Duodenal mucosa (tissue), 2 donors: ENCODE measurements around the gene CPZ.
"Not testable (repeated sequence)": the region's sequence is repeated elsewhere in the genome, so short reads cannot be mapped to it uniquely, and the experiment has no call there.

ENCODE experiments used
- H3K27ac ChIP-seq: one replicate; pipeline ENCODE4 v1.7.0; 2013; ENCODE audit warnings: low read depth, low read length
- H3K27me3 ChIP-seq, 2 donors: one replicate each; pipeline ENCODE4 v1.7.0; 2013; ENCODE audit warnings: low read length in 2 of 2, control low read depth in 1 of 2; ENCODE audit not compliant: insufficient read depth in 2 of 2, control insufficient read depth in 1 of 2
- H3K36me3 ChIP-seq, 2 donors: one replicate each; pipeline ENCODE4 v1.7.0; 2013; ENCODE audit warnings: low read length in 2 of 2, control low read depth in 1 of 2; ENCODE audit not compliant: insufficient read depth in 2 of 2, control insufficient read depth in 1 of 2
- H3K4me1 ChIP-seq, 2 donors: one replicate each; pipeline ENCODE4 v1.7.0; 2013; ENCODE audit warnings: low read length in 2 of 2, control low read depth in 1 of 2; ENCODE audit not compliant: insufficient read depth in 2 of 2, control insufficient read depth in 1 of 2
- H3K4me3 ChIP-seq, 2 donors: one replicate each; pipeline ENCODE4 v1.7.0; 2013; ENCODE audit warnings: low read length in 2 of 2, low read depth in 1 of 2
- H3K9ac ChIP-seq, 2 donors: one replicate each; pipeline ENCODE4 v1.7.0; 2013; ENCODE audit warnings: low read length in 2 of 2, low read depth in 1 of 2
- H3K9me3 ChIP-seq, 2 donors: one replicate each; pipeline ENCODE4 v1.7.0; 2013; ENCODE audit warnings: low read length in 2 of 2, control low read depth in 1 of 2; ENCODE audit not compliant: control insufficient read depth in 1 of 2

The CPZ gene

GRCh38 chr4:8571702-8572685 is 20.6 kb upstream of the CPZ start:
- no peak overlapping the region for H3K9ac ChIP-seq
- H3K27ac ChIP-seq, result no peak overlapping the region
- no peak overlapping the region for H3K4me3 ChIP-seq
- no peaks in the 10 kb centered on the region for H3K36me3 ChIP-seq
- H3K9me3 ChIP-seq, result no peaks in the 10 kb centered on the region
- no peaks in the 10 kb centered on the region for H3K27me3 ChIP-seq
- H3K4me1 ChIP-seq, result peaks cover 0 to 4% of the 10 kb centered on the region in 2 donors

- Histone ChIP-seq H3K27me3 (no peaks in the 10 kb centered on the region), H3K27ac (no peak overlapping the region), H3K4me1 (peaks cover 0 to 4% of the 10 kb centered on the region in 2 donors), H3K36me3 (no peaks in the 10 kb centered on the region), H3K9me3 (no peaks in the 10 kb centered on the region), H3K9ac (no peak overlapping the region), H3K4me3 (no peak overlapping the region)
These were observed 19.3 kb upstream of the CPZ start for GRCh38 chr4:8573266-8573665.

DNA sequence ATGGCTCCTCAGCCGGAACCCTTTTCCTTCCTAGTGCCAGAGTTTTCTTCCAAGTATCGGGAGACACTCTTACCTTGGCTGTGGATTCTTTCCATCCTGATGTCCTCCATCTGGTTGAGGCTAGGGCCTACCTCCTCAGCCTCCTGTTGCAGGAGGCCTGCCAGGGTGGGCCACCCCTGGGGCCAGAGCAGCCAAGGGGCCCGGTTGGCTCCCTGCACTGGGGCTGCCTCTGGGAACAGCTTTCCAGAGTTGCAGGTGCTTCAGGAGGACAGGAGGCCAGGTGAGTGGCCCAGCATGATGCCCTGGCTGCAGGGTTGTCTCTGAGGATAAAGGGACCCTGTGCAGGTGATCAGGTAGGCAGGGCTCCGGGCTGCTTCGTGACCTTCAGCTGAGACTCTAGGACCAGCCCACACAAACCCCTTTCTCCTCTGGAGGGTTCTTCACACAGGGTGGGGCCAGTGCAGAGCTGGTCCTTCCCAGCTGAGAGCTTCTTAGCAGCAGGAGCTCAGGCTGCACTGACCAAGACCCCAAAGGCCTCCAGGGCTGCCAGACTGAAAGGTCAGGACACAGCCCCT is 17.7 kb upstream of the CPZ start:
- H3K27ac ChIP-seq, result no peak overlapping the region
- peaks cover 0 to 7% of the 10 kb centered on the region in 2 donors for H3K27me3 ChIP-seq
- no peaks in the 10 kb centered on the region for H3K9me3 ChIP-seq
- H3K4me1 ChIP-seq, result peaks cover 0 to 4% of the 10 kb centered on the region in 2 donors
- H3K4me3 ChIP-seq, result no peak overlapping the region
- H3K9ac ChIP-seq, result no peak overlapping the region
- H3K36me3 ChIP-seq, result no peaks in the 10 kb centered on the region

GRCh38 chr4:8575457-8575856 is 17.1 kb upstream of the CPZ start:
- H3K36me3 ChIP-seq, result no peaks in the 10 kb centered on the region
- no peak overlapping the region for H3K4me3 ChIP-seq

GRCh38 chr4:8576591-8576990 is 16.0 kb upstream of the CPZ start:
- not testable (repeated sequence) for H3K9ac ChIP-seq, H3K9me3 ChIP-seq, H3K27ac ChIP-seq, H3K36me3 ChIP-seq, H3K27me3 ChIP-seq, H3K4me3 ChIP-seq, H3K4me1 ChIP-seq

More at GRCh38 chr4:8575457-8575856, 17.1 kb upstream of the CPZ start:
- Histone ChIP-seq H3K27ac (no peak overlapping the region), H3K9ac (no peak overlapping the region), H3K9me3 (no peaks in the 10 kb centered on the region), H3K4me1 (peaks cover 0 to 4% of the 10 kb centered on the region in 2 donors), H3K27me3 (peaks cover 0 to 7% of the 10 kb centered on the region in 2 donors)

DNA sequence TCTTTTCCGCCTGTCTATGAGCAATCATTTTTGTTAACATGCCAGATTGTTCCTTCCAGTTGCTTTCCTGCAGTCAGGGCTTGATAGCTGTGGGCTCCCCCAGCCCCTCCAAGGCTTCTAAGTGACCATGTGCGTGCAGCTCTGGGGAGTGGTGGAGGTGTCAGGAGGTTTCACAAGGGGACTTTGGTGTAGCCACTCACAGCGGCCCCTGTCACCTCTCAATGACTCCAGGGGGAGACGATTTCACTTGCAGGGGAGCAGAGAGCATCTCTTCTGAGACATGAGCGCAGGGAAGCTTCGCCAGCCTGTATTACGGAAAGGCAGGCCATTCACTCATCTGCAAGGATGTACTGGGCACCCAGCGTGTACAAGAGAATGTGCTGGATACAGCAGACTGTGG is 15.5 kb upstream of the CPZ start:
- Histone ChIP-seq H3K27me3 (peaks cover 0 to 7% of the 10 kb centered on the region in 2 donors), H3K4me1 (peaks cover 0 to 2% of the 10 kb centered on the region in 2 donors), H3K27ac (no peak overlapping the region), H3K9ac (no peak overlapping the region), H3K4me3 (no peak overlapping the region), H3K9me3 (no peaks in the 10 kb centered on the region), H3K36me3 (no peaks in the 10 kb centered on the region)

DNA sequence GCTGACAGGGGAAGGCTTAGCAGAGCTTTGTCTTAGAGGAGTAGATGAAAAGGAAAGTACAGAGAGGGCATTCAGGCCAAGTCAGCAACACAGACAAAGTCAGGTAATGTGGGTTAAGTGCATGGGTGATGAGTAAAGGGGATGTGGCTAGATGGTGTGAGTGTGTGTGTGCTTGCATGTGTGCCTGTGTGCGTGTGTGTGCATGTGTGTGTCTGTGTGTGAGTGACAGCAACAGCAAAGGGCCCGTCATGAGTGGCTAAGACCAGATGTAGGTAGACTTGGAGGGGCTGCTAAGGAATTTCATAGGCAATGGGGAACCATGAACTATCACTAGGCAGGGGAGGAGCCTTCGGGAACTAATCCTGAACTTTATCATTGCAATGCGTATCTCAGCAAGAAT is 14.6 kb upstream of the CPZ start:
- Histone ChIP-seq H3K4me1 (no peaks in the 10 kb centered on the region), H3K4me3 (no peak overlapping the region), H3K36me3 (no peaks in the 10 kb centered on the region), H3K9ac (no peak overlapping the region), H3K27me3 (peaks cover 0 to 7% of the 10 kb centered on the region in 2 donors), H3K9me3 (no peaks in the 10 kb centered on the region), H3K27ac (no peak overlapping the region)

DNA sequence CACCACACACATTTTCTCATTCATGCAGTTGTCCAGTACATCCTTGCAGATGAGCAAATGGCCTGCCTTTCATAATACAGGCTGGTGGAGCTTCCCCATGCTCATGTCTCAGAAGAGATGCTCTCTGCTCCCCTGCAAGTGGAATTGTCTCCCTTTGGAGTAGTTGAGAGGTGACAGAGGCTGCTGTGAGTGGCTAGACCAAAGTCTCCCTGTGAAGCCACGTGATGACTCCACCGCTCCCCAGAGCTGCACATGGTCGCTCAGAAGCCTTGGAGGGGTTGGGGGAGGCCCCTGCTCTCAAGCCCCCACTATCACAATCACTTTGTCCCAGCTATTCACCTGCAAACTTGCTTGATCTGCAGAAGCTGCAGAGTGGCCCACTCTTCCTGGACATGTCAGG is 13.8 kb upstream of the CPZ start:
- H3K9me3 ChIP-seq, result no peaks in the 10 kb centered on the region
- no peak overlapping the region for H3K27ac ChIP-seq
- no peak overlapping the region for H3K4me3 ChIP-seq
- no peaks in the 10 kb centered on the region for H3K4me1 ChIP-seq
- H3K27me3 ChIP-seq, result peaks cover 0 to 7% of the 10 kb centered on the region in 2 donors
- H3K9ac ChIP-seq, result no peak overlapping the region
- no peaks in the 10 kb centered on the region for H3K36me3 ChIP-seq

GRCh38 chr4:8579526-8580320 is 12.8 kb upstream of the CPZ start:
- H3K36me3 ChIP-seq, result no peaks in the 10 kb centered on the region
- H3K4me1 ChIP-seq, result no peaks in the 10 kb centered on the region
- H3K9ac ChIP-seq, result no peak overlapping the region
- H3K27ac ChIP-seq, result no peak overlapping the region
- no peak overlapping the region for H3K4me3 ChIP-seq
- no peaks in the 10 kb centered on the region for H3K9me3 ChIP-seq
- peaks cover 0 to 7% of the 10 kb centered on the region in 2 donors for H3K27me3 ChIP-seq
